OCI-LY1 (cell line): ENCODE results near the gene MARCHF6.
"Not testable (repeated sequence)": the region's sequence is repeated elsewhere in the genome, so short reads cannot be mapped to it uniquely, and the experiment has no call there.

Source experiments
- H2AFZ ChIP-seq: fragments of 200-600 bp; sonication (generic), shearing (Covaris generic); 2 replicates; pipeline ENCODE4 v1.6.0; 2014; ENCODE audit warnings: antibody characterized with exemption, mild to moderate bottlenecking, low read length
- H3F3A ChIP-seq: fragments of 200-600 bp; sonication (generic), shearing (Covaris generic); 2 replicates; pipeline ENCODE4 v1.6.0; 2014; ENCODE audit warnings: mild to moderate bottlenecking, antibody characterized with exemption, low read length, moderate library complexity; ENCODE audit not compliant: insufficient read depth
- H3K27ac ChIP-seq: fragments of 200-600 bp; sonication (generic); 2 replicates; pipeline ENCODE4 v1.5.1; 2014; ENCODE audit warnings: low read length, mixed run types, mild to moderate bottlenecking, low read depth; ENCODE audit not compliant: poor library complexity, severe bottlenecking
- H3K27me3 ChIP-seq: fragments of 200-600 bp; sonication (generic); 2 replicates; pipeline ENCODE4 v1.6.0; 2014; ENCODE audit warnings: antibody characterized with exemption, mild to moderate bottlenecking, low read length, moderate library complexity; ENCODE audit not compliant: insufficient read depth
- H3K36me3 ChIP-seq: fragments of 200-600 bp; sonication (generic); 2 replicates; pipeline ENCODE4 v1.6.1; 2014; ENCODE audit warnings: mild to moderate bottlenecking, antibody characterized with exemption, low read length, moderate library complexity, mixed read lengths; ENCODE audit not compliant: insufficient read depth
- H3K4me1 ChIP-seq: fragments of 200-600 bp; sonication (generic); 2 replicates; pipeline ENCODE4 v1.5.1; 2014; ENCODE audit warnings: mild to moderate bottlenecking, low read length, moderate library complexity; ENCODE audit not compliant: insufficient read depth, severe bottlenecking
- H3K4me2 ChIP-seq: fragments of 200-600 bp; sonication (generic), shearing (Covaris generic); 2 replicates; pipeline ENCODE4 v1.6.1; 2014; ENCODE audit warnings: low read length
- H3K4me3 ChIP-seq: fragments of 200-600 bp; sonication (generic); 2 replicates; pipeline ENCODE4 v1.5.1; 2014; ENCODE audit warnings: low read length, low read depth, mild to moderate bottlenecking, mixed read lengths; ENCODE audit not compliant: poor library complexity, severe bottlenecking
- H3K79me2 ChIP-seq: fragments of 200-600 bp; shearing (Covaris generic); 2 replicates; pipeline ENCODE4 v1.6.1; 2016; ENCODE audit warnings: mixed run types, low read length, mixed read lengths; ENCODE audit not compliant: insufficient read depth
- H3K9ac ChIP-seq: fragments of 200-600 bp; sonication (generic), shearing (Covaris generic); 2 replicates; pipeline ENCODE4 v1.6.1; 2014; ENCODE audit warnings: mild to moderate bottlenecking, low read length, mixed read lengths
- H3K9me2 ChIP-seq: fragments of 200-600 bp; sonication (generic), shearing (Covaris generic); 2 replicates; pipeline ENCODE4 v1.6.1; 2014; ENCODE audit warnings: low read depth, mild to moderate bottlenecking, low read length, mixed read lengths
- H3K9me3 ChIP-seq: fragments of 200-600 bp; shearing (Covaris generic); 2 replicates; pipeline ENCODE4 v1.6.1; 2014; ENCODE audit warnings: low read length, mixed read lengths
- H4K20me1 ChIP-seq: fragments of 200-600 bp; sonication (generic), shearing (Covaris generic); 2 replicates; pipeline ENCODE4 v1.6.0; 2016; ENCODE audit warnings: mild to moderate bottlenecking, low read length; ENCODE audit not compliant: insufficient read depth
- CTCF ChIP-seq: fragments of 200-600 bp; sonication (generic), shearing (Covaris generic); IDR thresholded peaks from 2 replicates; pipeline ENCODE4 v1.5.1; 2017; ENCODE audit warnings: mild to moderate bottlenecking, antibody characterized with exemption, low read length, moderate library complexity, mixed read lengths
- EZH2 ChIP-seq: fragments of 200-600 bp; sonication (generic), shearing (Covaris generic); IDR thresholded peaks from 2 replicates; pipeline ENCODE4 v1.8.0; 2017; ENCODE audit warnings: borderline replicate concordance, mixed run types, mild to moderate bottlenecking, antibody characterized with exemption, low read length, moderate library complexity, mixed read lengths

Gene MARCHF6

GRCh38 chr5:10372726-10373709, 19.5 kb downstream of the MARCHF6 start:
- H3K4me1 ChIP-seq = no peaks in the 10 kb centered on the region
- peaks cover 26% of the 10 kb centered on the region for H3K36me3 ChIP-seq
- peaks cover 87% of the 10 kb centered on the region for H3K79me2 ChIP-seq

GRCh38 chr5:10374046-10375022, 20.8 kb downstream of the MARCHF6 start:
- no peak overlapping the region for H2AFZ ChIP-seq
- H3K4me3 ChIP-seq = no peak overlapping the region
- H4K20me1 ChIP-seq = 0 out of 2 replicates have a peak, but pooled peaks cover 5% of the 10 kb centered on the region
- peaks cover 86% of the 10 kb centered on the region for H3K79me2 ChIP-seq
- no peaks in the 10 kb centered on the region for H3K9me3 ChIP-seq
- peaks cover 33% of the 10 kb centered on the region for H3K36me3 ChIP-seq
- H3K4me1 ChIP-seq = no peaks in the 10 kb centered on the region
- TF ChIP-seq CTCF (no peak), EZH2 (no peak)
- no peak overlapping the region for H3K4me2 ChIP-seq
- H3K9me2 ChIP-seq = no peaks in the 10 kb centered on the region
- H3F3A ChIP-seq = no peaks in the 10 kb centered on the region
- no peak overlapping the region for H3K27ac ChIP-seq
- no peaks in the 10 kb centered on the region for H3K27me3 ChIP-seq
- no peak overlapping the region for H3K9ac ChIP-seq

More at GRCh38 chr5:10372726-10373709, 19.5 kb downstream of the MARCHF6 start:
- no peak overlapping the region for H3K4me2 ChIP-seq
- no peaks in the 10 kb centered on the region for H3K27me3 ChIP-seq
- TF ChIP-seq CTCF = no peak
- TF ChIP-seq EZH2 = no peak
- H3K9me2 ChIP-seq = no peaks in the 10 kb centered on the region
- H2AFZ ChIP-seq = no peak overlapping the region
- no peak overlapping the region for H3K9ac ChIP-seq
- 0 out of 2 replicates have a peak, but pooled peaks cover 4% of the 10 kb centered on the region for H4K20me1 ChIP-seq
- H3K27ac ChIP-seq = no peak overlapping the region
- no peaks in the 10 kb centered on the region for H3K9me3 ChIP-seq
- no peaks in the 10 kb centered on the region for H3F3A ChIP-seq
- no peak overlapping the region for H3K4me3 ChIP-seq

GRCh38 chr5:10375146-10375545, 21.7 kb downstream of the MARCHF6 start:
- H3K36me3 ChIP-seq = peaks cover 39% of the 10 kb centered on the region
- H4K20me1 ChIP-seq, H2AFZ ChIP-seq: not testable (repeated sequence)

More at GRCh38 chr5:10375146-10375545, 21.7 kb downstream of the MARCHF6 start:
- H3K79me2 ChIP-seq = peaks cover 79% of the 10 kb centered on the region
- H3K9me3 ChIP-seq, H3K4me2 ChIP-seq, H3K9ac ChIP-seq, H3K27me3 ChIP-seq, H3K9me2 ChIP-seq, H3K4me1 ChIP-seq, H3K27ac ChIP-seq, H3F3A ChIP-seq, H3K4me3 ChIP-seq: not testable (repeated sequence)
